ENCODE data around the gene PCSK2. TPM values are rescaled to one million over a fixed set of nuclear protein-coding genes. Genes with fewer than 3 reads are reported as not detected.

Gene PCSK2
- total RNA-seq, 2 donors from 2014 or later, result 0.18 to 2.7 TPM

GRCh38 chr20:17471606-17472187 lies 244.9 kb downstream of the PCSK2 start:
- Histone ChIP-seq H3K27me3 (replicated peaks; ENCODE audit: insufficient read depth) (no peaks in the 10 kb centered on the region), H3K4me3 (no peak overlapping the region), H3K4me1 (replicated peaks) (no peaks in the 10 kb centered on the region), H3K36me3 (no peaks in the 10 kb centered on the region), H3K9me3 (no peaks in the 10 kb centered on the region), H3K27ac (no peak overlapping the region)
- 84% methylated on average over 10 of the region's 10 CpGs for WGBS
- DNase-seq (ENCODE audit: low spot score), result no peak
- intact Hi-C loops (cut with DNase I), result no loop called here
- no peak for TF ChIP-seq POLR2A (IDR thresholded peaks at IDR 0.05)
- TF ChIP-seq CTCF (IDR thresholded peaks at IDR 0.05), result no peak
- TF ChIP-seq POLR2AphosphoS5 (IDR thresholded peaks at IDR 0.05), result no peak

- Histone ChIP-seq H3K36me3 (no peaks in the 10 kb centered on the region), H3K4me1 (replicated peaks) (no peaks in the 10 kb centered on the region), H3K27ac (no peak overlapping the region), H3K27me3 (replicated peaks; ENCODE audit: insufficient read depth) (no peaks in the 10 kb centered on the region), H3K4me3 (no peak overlapping the region), H3K9me3 (no peaks in the 10 kb centered on the region)
- 54% methylated on average over 6 of the region's 6 CpGs for WGBS
- intact Hi-C loops (cut with DNase I), result no loop called here
- TF ChIP-seq POLR2A (IDR thresholded peaks at IDR 0.05), result no peak
- TF ChIP-seq CTCF (IDR thresholded peaks at IDR 0.05), result no peak
- no peak for TF ChIP-seq POLR2AphosphoS5 (IDR thresholded peaks at IDR 0.05)
- no peak for DNase-seq (ENCODE audit: low spot score)
These were observed 246.8 kb downstream of the PCSK2 start for GRCh38 chr20:17473659-17474058.

DNA sequence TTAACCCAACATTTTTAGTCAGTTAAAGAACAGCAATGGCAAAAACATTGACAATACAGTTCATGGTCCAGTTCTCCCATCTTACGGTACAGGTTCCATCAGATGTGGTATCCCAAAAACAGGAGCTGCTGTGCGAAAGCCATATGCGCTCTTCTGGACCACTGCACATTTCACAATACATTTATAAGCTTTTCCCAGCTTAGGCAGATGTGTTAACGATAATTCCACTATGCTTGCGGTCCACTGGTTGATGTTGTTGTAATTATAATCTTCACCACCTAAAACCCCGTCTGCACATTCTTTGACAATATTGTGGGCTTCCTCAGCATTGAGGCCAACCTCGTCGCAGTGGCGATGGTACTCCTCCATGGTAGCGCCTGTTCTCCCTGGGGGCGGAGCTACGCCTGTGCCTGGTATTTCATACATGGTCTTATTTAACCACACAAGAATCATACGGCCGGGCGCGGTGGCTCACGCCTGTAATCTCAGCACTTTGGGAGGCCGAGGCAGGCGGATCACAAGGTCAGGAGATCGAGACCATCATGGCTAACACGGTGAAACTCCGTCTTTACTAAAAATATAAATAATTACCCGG lies 252.3 kb downstream of the PCSK2 start:
- H3K27me3 ChIP-seq (replicated peaks; ENCODE audit: insufficient read depth), result no peaks in the 10 kb centered on the region
- no peaks in the 10 kb centered on the region for H3K36me3 ChIP-seq
- no peaks in the 10 kb centered on the region for H3K4me1 ChIP-seq (replicated peaks)
- TF ChIP-seq CTCF (IDR thresholded peaks at IDR 0.05), result no peak
- no peak for TF ChIP-seq POLR2A (IDR thresholded peaks at IDR 0.05)
- no peak for TF ChIP-seq POLR2AphosphoS5 (IDR thresholded peaks at IDR 0.05)
- no peaks in the 10 kb centered on the region for H3K9me3 ChIP-seq
- DNase-seq (ENCODE audit: low spot score), result no peak
- intact Hi-C loops (cut with DNase I), result no loop called here
- no peak overlapping the region for H3K4me3 ChIP-seq
- no peak overlapping the region for H3K27ac ChIP-seq
- WGBS, result 95% methylated on average over 23 of the region's 23 CpGs

DNA sequence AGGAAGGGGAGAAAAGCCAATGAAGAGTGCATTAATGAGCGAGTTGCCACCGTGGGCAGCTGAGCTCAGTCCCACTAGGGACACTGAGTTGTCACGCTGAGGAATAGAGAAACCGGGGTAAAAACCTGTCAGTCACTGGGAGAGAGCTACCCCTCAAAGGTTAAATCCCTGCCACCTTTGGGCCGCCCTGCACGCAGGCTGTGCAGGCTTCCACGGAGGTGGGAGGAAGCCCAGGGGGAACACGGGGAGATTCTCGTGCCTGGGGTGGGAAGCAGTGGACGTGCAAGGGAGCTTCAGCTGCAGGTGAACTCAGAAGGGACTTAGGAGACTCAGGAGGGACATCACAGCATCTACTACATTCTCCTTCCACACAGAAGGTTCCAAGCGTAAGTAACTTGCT lies 253.9 kb downstream of the PCSK2 start:
- intact Hi-C loops (cut with DNase I), result no loop called here
- H3K9me3 ChIP-seq, result no peaks in the 10 kb centered on the region

More for the DNA sequence above, 253.9 kb downstream of the PCSK2 start:
- TF ChIP-seq POLR2A (IDR thresholded peaks at IDR 0.05) (no peak), CTCF (IDR thresholded peaks at IDR 0.05) (no peak), POLR2AphosphoS5 (IDR thresholded peaks at IDR 0.05) (no peak)
- H3K27me3 ChIP-seq (replicated peaks; ENCODE audit: insufficient read depth), result no peaks in the 10 kb centered on the region
- no peaks in the 10 kb centered on the region for H3K36me3 ChIP-seq
- no peak overlapping the region for H3K4me3 ChIP-seq
- no peaks in the 10 kb centered on the region for H3K4me1 ChIP-seq (replicated peaks)
- WGBS, result 86% methylated on average over 11 of the region's 11 CpGs
- H3K27ac ChIP-seq, result no peak overlapping the region
- no peak for DNase-seq (ENCODE audit: low spot score)
